Spinal cord (tissue), 10 donors: Measurements from ENCODE around the gene TLE5. TPM values are rescaled to one million over a fixed set of nuclear protein-coding genes. Genes with fewer than 3 reads are reported as not detected.
A peak's percentile ranks its signal among the peaks of the same experiment; 100 is the strongest.

Source experiments
- DNase-seq, 6 donors: peaks; one replicate each; pipeline versions ENCODE4 v3.0.0 to v3.0.0-alpha.2; 2013 to 2015; ENCODE audit warnings: low spot score in 6 of 6, low read depth in 4 of 6
- H3K27ac ChIP-seq: one replicate; pipeline ENCODE4 v1.5.1; 2013; ENCODE audit warnings: low read depth, low read length, control low read depth
- H3K27me3 ChIP-seq: one replicate; pipeline ENCODE4 v1.6.1; 2013; ENCODE audit warnings: low read length; ENCODE audit not compliant: control insufficient read depth, insufficient read depth
- H3K36me3 ChIP-seq: one replicate; pipeline ENCODE4 v1.6.1; 2013; ENCODE audit warnings: low read length; ENCODE audit not compliant: control insufficient read depth, insufficient read depth
- H3K4me1 ChIP-seq: one replicate; pipeline ENCODE4 v1.6.1; 2013; ENCODE audit warnings: low read length; ENCODE audit not compliant: control insufficient read depth, insufficient read depth
- H3K4me3 ChIP-seq: one replicate; pipeline ENCODE4 v1.5.1; 2013; ENCODE audit warnings: low read depth, low read length, control low read depth
- H3K9me3 ChIP-seq: one replicate; pipeline ENCODE4 v1.6.1; 2013; ENCODE audit warnings: low read length; ENCODE audit not compliant: control insufficient read depth, insufficient read depth
- WGBS: methylation state at CpG from one replicate; pipeline ENCODE4 v1.1.5; 2013; ENCODE audit warnings: missing lambda C conversion rate; ENCODE audit not compliant: insufficient coverage; 5-methylcytosine and 5-hydroxymethylcytosine counted together
- polyA plus RNA-seq, 2 donors: library from polyadenylated mRNA; unstranded; fragments of 120-200 nt; gene quantifications; one replicate each; pipeline ENCODE4 v1.2.1, GENCODE V29; 2013; ENCODE audit not compliant: insufficient read length in 2 of 2
- total RNA-seq, 2 donors: library from RNA; depleted of rRNA in 1 of 2; stranded (reverse); fragments of 120-200 nt in 1 of 2; fragments of >200 nt in 1 of 2; gene quantifications; one replicate each; pipeline versions ENCODE4 v1.2.3 to v1.2.4, GENCODE V29; 2013 to 2014
- donor health status: healthy.

The TLE5 gene
- total and polyA plus RNA-seq, 4 donors, result 124 to 1,010 (median 578) TPM

DNA sequence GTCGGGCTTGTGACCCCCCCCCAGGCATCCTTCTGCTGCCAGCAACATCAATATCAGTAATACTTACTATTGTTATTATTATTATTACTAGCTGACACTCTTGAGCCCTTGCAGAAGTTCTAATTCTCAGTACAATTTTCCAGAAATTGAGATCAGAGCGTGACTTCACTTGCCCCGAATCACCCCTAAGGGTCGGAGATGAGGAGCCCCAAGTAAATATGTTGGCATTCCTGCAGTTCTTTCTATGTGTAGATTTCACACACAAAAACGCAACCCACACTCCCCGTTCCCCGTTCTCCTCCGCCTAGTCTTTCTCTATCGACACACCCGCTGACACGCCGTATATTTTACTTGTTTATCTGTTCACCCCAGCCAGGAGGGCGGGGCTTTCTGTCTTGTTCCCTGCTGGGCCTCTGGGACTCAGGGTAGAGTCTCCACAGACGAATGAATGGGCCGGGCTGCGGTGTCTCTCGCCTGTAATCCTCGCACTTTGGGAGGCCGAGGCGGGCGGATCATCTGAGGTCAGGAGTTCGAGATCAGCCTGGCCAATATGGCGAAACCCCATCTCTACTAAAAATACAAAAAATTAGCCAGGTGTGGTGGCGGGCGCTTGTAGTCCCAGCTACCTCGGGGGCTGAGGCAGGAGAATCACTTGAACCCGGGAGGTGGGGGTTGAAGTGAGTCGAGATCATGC, 14.7 kb downstream of the TLE5 start:
- DNase-seq, result peak in 2 of 6 donors; percentile 87 to 89
- Histone ChIP-seq H3K36me3 (peaks cover 5% of the 10 kb centered on the region), H3K9me3 (no peaks in the 10 kb centered on the region), H3K27me3 (no peaks in the 10 kb centered on the region), H3K27ac (peak overlapping the region; percentile 7), H3K4me1 (peaks cover 22% of the 10 kb centered on the region), H3K4me3 (peak overlapping the region; percentile 21)
- WGBS, result 8% methylated on average over 14 of the region's 28 CpGs

DNA sequence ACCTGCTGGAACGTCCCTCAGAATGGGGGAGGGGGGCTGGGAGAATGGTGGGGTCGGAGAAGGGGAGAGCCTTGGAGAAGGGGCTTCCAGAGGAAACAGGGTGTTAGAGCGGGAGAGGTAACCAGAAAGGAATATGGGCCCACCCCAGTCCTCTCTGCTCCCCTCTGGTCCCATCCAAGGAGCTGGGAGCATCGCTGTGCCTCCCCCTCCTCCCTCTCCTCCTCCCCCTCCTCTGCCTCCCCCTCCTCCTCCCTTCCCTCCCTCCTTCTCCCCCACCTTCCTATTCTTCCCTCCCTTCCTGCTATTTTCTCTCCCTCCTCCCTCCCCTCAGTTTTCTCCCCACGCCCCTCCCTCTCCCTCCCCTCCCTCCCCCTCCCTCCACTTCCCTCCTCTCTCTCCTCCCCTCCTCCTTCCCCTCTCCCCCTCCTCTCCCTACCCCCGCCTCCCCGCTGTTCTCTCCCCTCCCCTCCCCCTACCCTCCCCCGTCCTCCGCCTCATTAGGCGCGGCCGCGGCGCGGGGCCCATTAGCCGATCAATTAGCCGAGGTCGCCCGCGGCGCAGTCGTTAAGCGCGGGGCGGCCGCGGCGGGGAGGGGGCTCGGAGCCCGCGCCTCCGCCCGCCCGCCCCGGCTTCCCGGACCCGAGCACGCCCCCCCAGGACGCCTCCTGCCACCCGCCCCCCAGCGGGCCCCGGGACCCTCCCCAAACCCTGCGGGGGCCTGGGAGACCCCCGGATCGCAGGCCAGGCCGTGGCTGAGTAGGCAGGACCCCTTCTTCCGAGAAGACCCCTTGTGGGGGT, 15.4 kb downstream of the TLE5 start:
- under 1% methylated on average over 23 of the region's 47 CpGs for WGBS
- peak in 3 of 6 donors; percentile 61 to 92 (median 88) for DNase-seq

DNA sequence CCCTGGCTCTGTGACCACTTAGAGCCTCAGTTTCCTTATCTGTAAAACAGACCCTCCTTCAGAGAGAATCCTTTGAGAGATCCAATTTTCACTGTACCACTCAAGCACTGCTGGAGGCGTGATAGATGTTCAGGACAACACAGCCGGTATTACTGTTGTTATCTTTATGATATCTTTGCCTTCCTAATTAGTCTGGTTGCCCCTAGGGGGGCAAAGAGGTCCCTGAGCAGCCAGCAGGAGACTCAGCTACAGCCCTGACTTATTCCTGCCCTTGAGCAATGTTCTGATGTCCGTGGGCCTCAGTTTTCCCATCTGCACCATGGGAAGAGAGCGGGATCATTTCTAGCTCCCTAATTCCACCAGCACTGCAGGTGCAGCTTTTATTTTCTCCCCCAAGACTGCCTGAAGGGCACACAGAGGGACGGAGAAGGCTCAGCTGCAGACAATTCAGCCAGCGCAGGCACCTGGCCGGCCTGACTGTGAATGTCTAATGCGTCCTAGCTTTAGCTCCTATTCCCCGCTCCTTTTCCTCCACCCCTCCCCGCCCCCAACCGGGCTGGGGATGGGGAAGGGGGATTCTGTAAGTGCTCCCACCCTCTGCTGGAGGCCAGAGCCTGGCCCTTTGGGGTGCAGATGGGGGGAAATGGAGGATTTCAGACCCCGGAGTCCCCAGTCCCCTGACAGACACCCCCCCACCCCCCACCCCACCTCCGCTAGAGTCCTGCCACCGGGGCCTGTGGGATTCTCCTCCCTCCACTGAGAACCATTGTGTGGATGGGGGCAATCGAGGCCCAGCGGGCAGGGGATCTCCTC, 16.2 kb downstream of the TLE5 start:
- no peaks in the 10 kb centered on the region for H3K9me3 ChIP-seq
- H3K4me3 ChIP-seq, result no peak overlapping the region
- WGBS, result 5% methylated on average over 4 of the region's 16 CpGs
- DNase-seq, result peak in 1 of 6 donors; percentile 45
- no peaks in the 10 kb centered on the region for H3K27me3 ChIP-seq
- H3K36me3 ChIP-seq, result no peaks in the 10 kb centered on the region
- H3K4me1 ChIP-seq, result peaks cover 29% of the 10 kb centered on the region
- no peak overlapping the region for H3K27ac ChIP-seq

More for the DNA sequence above, 15.4 kb downstream of the TLE5 start:
- H3K4me1 ChIP-seq, result peaks cover 25% of the 10 kb centered on the region
- no peaks in the 10 kb centered on the region for H3K36me3 ChIP-seq
- peak overlapping the region; percentile 21 for H3K4me3 ChIP-seq
- no peaks in the 10 kb centered on the region for H3K27me3 ChIP-seq
- no peaks in the 10 kb centered on the region for H3K9me3 ChIP-seq
- H3K27ac ChIP-seq, result no peak overlapping the region

DNA sequence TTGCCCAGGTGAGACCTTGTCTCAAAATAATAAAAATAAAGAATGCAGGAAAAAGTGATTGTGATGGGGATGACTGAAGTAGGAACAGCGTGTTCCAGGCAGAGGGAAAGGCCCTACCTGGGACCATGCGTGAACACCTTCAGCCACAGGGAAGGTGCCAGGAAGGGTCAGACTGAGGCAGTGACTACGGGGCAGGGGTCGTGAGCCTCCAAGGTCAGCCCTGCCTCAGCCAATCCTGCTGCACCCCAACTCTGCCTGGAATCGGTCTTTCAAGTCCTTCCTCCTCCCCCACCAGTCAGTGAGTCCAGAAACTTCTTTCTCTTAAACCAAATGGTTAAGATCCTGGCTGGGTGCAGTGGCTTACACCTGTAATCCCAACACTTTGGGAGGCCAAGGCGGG, 17.1 kb downstream of the TLE5 start:
- Histone ChIP-seq H3K27me3 (no peaks in the 10 kb centered on the region), H3K4me3 (no peak overlapping the region), H3K9me3 (no peaks in the 10 kb centered on the region), H3K36me3 (no peaks in the 10 kb centered on the region), H3K27ac (no peak overlapping the region), H3K4me1 (peaks cover 28% of the 10 kb centered on the region)
- 85% methylated on average over 6 of the region's 6 CpGs for WGBS
- DNase-seq, result no peak

DNA sequence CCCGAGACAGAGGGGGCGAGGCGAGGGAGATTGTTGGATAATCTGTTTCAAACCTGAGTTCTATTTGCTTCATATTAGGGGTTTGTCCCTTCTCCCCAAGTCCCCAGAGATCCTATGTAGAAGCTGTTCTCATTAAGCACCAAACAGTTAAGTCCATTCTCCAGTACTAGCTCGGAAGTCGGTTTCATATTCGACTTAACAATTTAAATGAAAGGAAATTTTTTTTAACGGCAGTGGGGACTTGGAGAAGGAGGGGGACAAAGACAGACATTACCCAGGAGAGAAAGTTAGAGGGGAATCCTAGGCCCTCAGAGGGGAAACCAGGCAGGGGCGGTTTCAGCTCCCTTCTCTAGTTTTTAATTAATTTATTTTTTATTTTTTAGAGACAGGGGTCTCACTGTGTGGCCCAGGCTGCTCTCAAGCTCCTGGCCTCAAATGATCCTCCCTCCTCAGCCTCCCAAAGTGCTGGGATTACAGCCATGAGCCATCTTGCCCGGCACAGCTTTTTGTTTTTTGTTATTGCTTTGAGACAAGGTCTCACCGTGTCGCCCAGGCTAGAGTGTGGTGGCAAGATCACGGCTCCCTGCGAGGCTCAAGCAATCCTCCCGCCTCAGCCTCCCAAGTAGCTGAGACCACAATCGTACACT, 19.6 kb downstream of the TLE5 start:
- Histone ChIP-seq H3K36me3 (no peaks in the 10 kb centered on the region), H3K4me3 (no peak overlapping the region), H3K9me3 (no peaks in the 10 kb centered on the region), H3K27me3 (peaks cover 2% of the 10 kb centered on the region), H3K4me1 (peaks cover 32% of the 10 kb centered on the region), H3K27ac (no peak overlapping the region)
- peak in 1 of 6 donors; percentile 67 for DNase-seq
- 63% methylated on average over 5 of the region's 15 CpGs for WGBS

DNA sequence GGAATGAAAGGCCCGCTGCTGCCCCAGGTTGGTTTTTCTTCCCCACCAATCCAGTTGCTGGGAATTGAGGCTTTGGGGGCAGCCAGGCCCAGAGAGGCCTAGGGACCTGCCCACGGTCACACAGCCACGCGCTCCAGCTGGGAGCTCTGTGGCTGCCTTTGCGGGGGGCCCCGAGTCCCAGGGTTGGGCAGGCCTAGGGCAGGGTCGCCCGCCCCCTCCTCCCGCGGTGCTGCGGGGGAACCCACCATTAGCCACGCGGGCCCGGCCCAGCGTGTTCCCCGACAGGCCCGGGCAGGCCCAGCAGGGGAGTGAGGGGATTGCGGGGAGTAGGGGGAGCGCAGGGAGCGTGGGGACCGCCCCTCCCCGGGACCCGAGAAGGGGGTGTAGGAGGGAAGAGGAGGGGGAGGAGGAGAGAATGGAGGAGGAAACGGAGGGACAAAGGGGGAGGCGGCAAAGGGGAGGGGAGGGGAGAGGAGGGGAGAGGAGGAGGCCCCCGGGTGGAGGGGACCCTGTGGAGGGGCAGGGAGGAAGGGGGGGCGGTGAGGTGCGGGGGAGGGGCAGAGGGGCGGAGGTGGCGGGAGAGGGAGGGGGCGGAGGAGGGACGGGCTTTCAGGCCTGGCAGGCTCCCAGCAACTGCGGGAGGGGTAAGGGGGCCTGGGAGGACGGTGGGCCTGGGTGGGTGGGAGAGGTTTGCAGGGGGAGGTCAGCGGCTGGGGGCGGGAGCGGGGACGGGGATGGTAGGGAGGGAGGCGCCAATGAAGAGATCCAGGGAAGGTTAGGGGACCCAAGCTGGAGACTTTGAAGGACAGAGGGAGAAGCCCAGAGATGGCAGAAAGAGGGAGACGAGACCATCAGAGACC, 20.3 kb downstream of the TLE5 start:
- Histone ChIP-seq H3K9me3 (no peaks in the 10 kb centered on the region), H3K27ac (no peak overlapping the region), H3K4me3 (no peak overlapping the region), H3K36me3 (no peaks in the 10 kb centered on the region), H3K4me1 (peaks cover 27% of the 10 kb centered on the region), H3K27me3 (peaks cover 2% of the 10 kb centered on the region)
- DNase-seq, result peak in 2 of 6 donors; percentile 44 to 55
- 7% methylated on average over 26 of the region's 40 CpGs for WGBS

DNA sequence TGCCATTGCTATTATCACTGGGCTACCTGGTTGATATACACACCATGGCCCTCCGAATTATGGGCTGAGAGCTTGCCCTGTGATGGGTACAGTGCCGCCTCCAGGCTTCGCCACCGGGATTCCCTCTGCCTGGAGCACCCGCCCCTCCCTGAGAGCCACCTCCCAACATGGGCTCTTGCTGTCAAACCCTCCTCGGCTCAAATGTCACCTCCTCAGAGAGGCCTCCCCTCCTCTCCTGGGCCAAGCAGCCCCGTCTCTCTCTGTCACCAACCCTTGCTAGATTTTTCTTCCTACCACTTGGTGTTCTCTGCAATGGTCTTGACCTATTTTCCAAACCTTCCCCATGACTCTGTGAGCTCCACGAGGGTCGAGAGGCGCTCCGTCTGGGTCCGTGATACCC, 21.0 kb downstream of the TLE5 start:
- 41% methylated on average over 12 of the region's 12 CpGs for WGBS
- no peak overlapping the region for H3K4me3 ChIP-seq

DNA sequence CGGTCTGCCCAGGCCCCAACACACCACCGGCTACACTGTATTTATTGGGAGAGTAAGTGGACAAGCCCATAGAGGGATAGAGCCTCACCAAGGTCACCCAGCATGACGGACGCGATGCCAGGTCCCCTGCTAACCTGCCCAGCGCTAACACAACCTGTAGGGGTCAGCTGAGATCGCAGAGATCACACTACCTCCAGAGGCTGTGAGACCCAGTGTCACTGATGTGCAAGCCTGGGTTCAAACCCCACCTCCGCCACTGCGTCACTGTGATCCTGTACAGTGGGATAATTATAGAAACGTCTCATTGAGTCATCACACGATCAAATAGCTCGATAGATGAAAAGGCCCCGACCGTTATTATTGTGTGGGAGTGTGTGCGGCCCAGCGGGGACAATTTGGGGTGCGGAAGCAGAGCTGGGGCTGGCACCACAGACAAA, 22.6 kb downstream of the TLE5 start:
- Histone ChIP-seq H3K27ac (no peak overlapping the region), H3K9me3 (no peaks in the 10 kb centered on the region), H3K27me3 (peaks cover 5% of the 10 kb centered on the region), H3K4me1 (peaks cover 39% of the 10 kb centered on the region), H3K36me3 (no peaks in the 10 kb centered on the region), H3K4me3 (no peak overlapping the region)
- no peak for DNase-seq
- WGBS, result 59% methylated on average over 7 of the region's 17 CpGs

More for the DNA sequence above, 21.0 kb downstream of the TLE5 start:
- Histone ChIP-seq H3K9me3 (no peaks in the 10 kb centered on the region), H3K27ac (no peak overlapping the region), H3K27me3 (peaks cover 2% of the 10 kb centered on the region), H3K36me3 (no peaks in the 10 kb centered on the region), H3K4me1 (peaks cover 28% of the 10 kb centered on the region)
- no peak for DNase-seq
